ENCODE results near the gene CLCN6. TPM values are rescaled to one million over a fixed set of nuclear protein-coding genes. Genes with fewer than 3 reads are reported as not detected.

The CLCN6 gene
- total RNA-seq, 1 donor: 21.0 TPM

DNA sequence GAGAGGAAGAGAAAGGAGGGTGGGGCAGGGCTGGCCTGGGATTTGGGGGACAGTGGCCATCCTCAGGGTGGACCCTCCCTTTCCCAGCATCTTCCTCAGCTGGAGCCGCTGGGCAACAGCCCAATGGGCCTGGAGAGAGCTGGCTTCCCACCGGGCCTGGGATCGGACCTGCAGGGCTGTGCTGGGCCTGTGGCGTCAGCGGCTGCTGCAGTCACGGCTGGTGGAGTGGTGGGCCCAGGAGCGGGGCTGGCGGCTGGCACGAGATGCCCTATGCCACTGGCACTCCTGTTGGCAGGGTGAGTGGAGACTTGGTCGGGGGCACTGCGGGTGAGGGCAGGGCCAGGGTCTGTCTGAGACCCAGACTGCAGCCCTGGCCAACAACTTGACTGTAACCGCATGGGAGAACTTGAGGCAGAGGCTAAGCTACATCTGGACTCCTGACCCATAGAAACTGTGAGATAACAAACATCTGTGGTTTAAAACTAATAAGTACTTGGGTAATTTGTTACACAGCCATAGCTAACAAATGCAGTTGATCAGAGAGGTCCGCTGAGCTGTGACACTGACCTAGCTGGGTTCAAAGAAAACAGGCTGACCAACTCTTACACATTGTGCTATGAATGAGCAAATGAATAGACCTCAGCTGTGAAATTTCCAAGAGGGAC, 26.1 kb upstream of the CLCN6 start:
- H3K4me2 ChIP-seq (ENCODE audit: insufficient read depth, low read length): no peak overlapping the region
- no peaks in the 10 kb centered on the region for H4K20me1 ChIP-seq (ENCODE audit: insufficient read depth, low read length)
- DNase-seq (ENCODE audit: insufficient read length, low spot score, missing footprints): no peak
- H3K79me2 ChIP-seq (ENCODE audit: insufficient read depth, low read length): no peaks in the 10 kb centered on the region
- H3K4me3 ChIP-seq (ENCODE audit: insufficient read depth, low read length): no peak overlapping the region
- TF ChIP-seq CTCF (IDR thresholded peaks at IDR 0.05; ENCODE audit: extremely low read depth, low read depth, low read length): no peak
- no peaks in the 10 kb centered on the region for H3K27me3 ChIP-seq (ENCODE audit: insufficient read depth, low read length)
- no peak overlapping the region for H3K27ac ChIP-seq (ENCODE audit: low read depth, low read length)
- H3K36me3 ChIP-seq (ENCODE audit: insufficient read depth, low read length): no peaks in the 10 kb centered on the region
- H3K9me3 ChIP-seq (ENCODE audit: low read depth, low read length): no peaks in the 10 kb centered on the region
- no peaks in the 10 kb centered on the region for H3K4me1 ChIP-seq (ENCODE audit: insufficient read depth, low read length)
- H2AFZ ChIP-seq (ENCODE audit: low read length): no peak overlapping the region

- no peak overlapping the region for H2AFZ ChIP-seq (ENCODE audit: low read length)
- H3K27ac ChIP-seq (ENCODE audit: low read depth, low read length): no peak overlapping the region
- no peak for TF ChIP-seq CTCF (IDR thresholded peaks at IDR 0.05; ENCODE audit: extremely low read depth, low read depth, low read length)
- H3K9me3 ChIP-seq (ENCODE audit: low read depth, low read length): no peaks in the 10 kb centered on the region
- H3K4me1 ChIP-seq (ENCODE audit: insufficient read depth, low read length): no peaks in the 10 kb centered on the region
- no peaks in the 10 kb centered on the region for H3K36me3 ChIP-seq (ENCODE audit: insufficient read depth, low read length)
- no peaks in the 10 kb centered on the region for H3K79me2 ChIP-seq (ENCODE audit: insufficient read depth, low read length)
- no peak overlapping the region for H3K4me3 ChIP-seq (ENCODE audit: insufficient read depth, low read length)
- no peak for DNase-seq (ENCODE audit: insufficient read length, low spot score, missing footprints)
- no peaks in the 10 kb centered on the region for H4K20me1 ChIP-seq (ENCODE audit: insufficient read depth, low read length)
- H3K4me2 ChIP-seq (ENCODE audit: insufficient read depth, low read length): no peak overlapping the region
- H3K27me3 ChIP-seq (ENCODE audit: insufficient read depth, low read length): no peaks in the 10 kb centered on the region
Measured at GRCh38 chr1:11780380-11781147, 25.4 kb upstream of the CLCN6 start.

- Histone ChIP-seq H3K27me3 (ENCODE audit: insufficient read depth, low read length) (no peaks in the 10 kb centered on the region), H3K4me1 (ENCODE audit: insufficient read depth, low read length) (no peaks in the 10 kb centered on the region), H3K4me3 (ENCODE audit: insufficient read depth, low read length) (no peak overlapping the region), H3K79me2 (ENCODE audit: insufficient read depth, low read length) (no peaks in the 10 kb centered on the region), H3K4me2 (ENCODE audit: insufficient read depth, low read length) (no peak overlapping the region), H3K36me3 (ENCODE audit: insufficient read depth, low read length) (no peaks in the 10 kb centered on the region), H3K27ac (ENCODE audit: low read depth, low read length) (no peak overlapping the region), H3K9me3 (ENCODE audit: low read depth, low read length) (no peaks in the 10 kb centered on the region), H4K20me1 (ENCODE audit: insufficient read depth, low read length) (no peaks in the 10 kb centered on the region), H2AFZ (ENCODE audit: low read length) (no peak overlapping the region)
- peak; percentile 89 for DNase-seq (ENCODE audit: insufficient read length, low spot score, missing footprints)
- TF ChIP-seq CTCF (IDR thresholded peaks at IDR 0.05; ENCODE audit: extremely low read depth, low read depth, low read length): no peak
Measured at GRCh38 chr1:11781297-11781696, 24.7 kb upstream of the CLCN6 start.

DNA sequence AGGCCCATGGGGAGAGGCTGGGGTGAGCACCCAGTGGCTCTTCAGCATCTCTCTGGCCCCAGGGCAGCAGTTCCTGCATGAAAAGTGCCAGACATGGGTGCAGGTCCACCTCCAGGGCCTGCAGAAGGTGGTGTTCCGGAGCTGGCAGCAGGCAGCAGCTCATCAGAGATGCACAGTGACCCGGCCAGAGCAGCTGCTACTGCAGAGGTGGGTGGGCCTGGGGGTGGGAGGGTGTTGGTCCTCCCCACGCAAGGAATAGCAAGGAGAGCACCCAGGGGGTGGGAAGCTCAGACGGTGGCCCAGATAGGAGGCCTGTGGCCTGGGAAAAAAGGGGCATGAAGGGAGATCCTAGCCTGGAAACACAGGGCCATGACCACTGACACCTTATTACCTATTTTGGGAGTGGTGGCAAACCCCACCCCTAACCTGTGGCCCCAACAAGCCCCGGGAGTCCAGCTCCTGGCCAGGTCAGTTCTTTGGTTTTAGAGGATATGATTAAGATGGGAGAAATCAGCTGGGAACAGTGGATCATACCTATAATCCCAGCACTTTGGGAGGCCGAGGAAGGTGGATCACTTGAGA, 23.8 kb upstream of the CLCN6 start:
- no peaks in the 10 kb centered on the region for H3K79me2 ChIP-seq (ENCODE audit: insufficient read depth, low read length)
- no peak overlapping the region for H3K27ac ChIP-seq (ENCODE audit: low read depth, low read length)
- no peaks in the 10 kb centered on the region for H3K27me3 ChIP-seq (ENCODE audit: insufficient read depth, low read length)
- no peak overlapping the region for H3K4me2 ChIP-seq (ENCODE audit: insufficient read depth, low read length)
- H3K4me1 ChIP-seq (ENCODE audit: insufficient read depth, low read length): peaks cover 5% of the 10 kb centered on the region
- no peak overlapping the region for H3K4me3 ChIP-seq (ENCODE audit: insufficient read depth, low read length)
- H4K20me1 ChIP-seq (ENCODE audit: insufficient read depth, low read length): no peaks in the 10 kb centered on the region
- peak; percentile 59 for DNase-seq (ENCODE audit: insufficient read length, low spot score, missing footprints)
- H3K36me3 ChIP-seq (ENCODE audit: insufficient read depth, low read length): no peaks in the 10 kb centered on the region
- H3K9me3 ChIP-seq (ENCODE audit: low read depth, low read length): no peaks in the 10 kb centered on the region
- no peak overlapping the region for H2AFZ ChIP-seq (ENCODE audit: low read length)
- TF ChIP-seq CTCF (IDR thresholded peaks at IDR 0.05; ENCODE audit: extremely low read depth, low read depth, low read length): no peak

Data from osteoblast (primary cell).